Dedifferentiated amniotic fluid mesenchymal stem cell (primary cell): ENCODE results near the gene SH2D6.
"Not testable (repeated sequence)": the region's sequence is repeated elsewhere in the genome, so short reads cannot be mapped to it uniquely, and the experiment has no call there.

Experiments
- DNase-seq: peaks from one replicate; pipeline ENCODE4 v3.0.0-alpha.2; 2016; ENCODE audit errors: extremely low spot score

The SH2D6 gene

GRCh38 chr2:85398426-85399182 lies 19.9 kb upstream of the SH2D6 start:
- DNase-seq: no peak

GRCh38 chr2:85399183-85399455 lies 19.4 kb upstream of the SH2D6 start:
- no peak for DNase-seq

GRCh38 chr2:85400023-85400422 lies 18.5 kb upstream of the SH2D6 start:
- DNase-seq: no peak

GRCh38 chr2:85400541-85401463 lies 17.7 kb upstream of the SH2D6 start:
- no peak for DNase-seq

- no peak for DNase-seq
Observed at GRCh38 chr2:85401464-85401805, 17.1 kb upstream of the SH2D6 start.

- no peak for DNase-seq
Observed at GRCh38 chr2:85401844-85402243, 16.7 kb upstream of the SH2D6 start.

- no peak for DNase-seq
Observed at GRCh38 chr2:85405201-85406059, 13.1 kb upstream of the SH2D6 start.

- no peak for DNase-seq
Observed at GRCh38 chr2:85409845-85410583, 8.5 kb upstream of the SH2D6 start, which contains the start of gene CAPG. CAPG (minus strand) TSS chr2:85410366; CDS start chr2:85402145, 8,221 bp downstream.

- no peak for DNase-seq
Observed at GRCh38 chr2:85410584-85411404, 7.7 kb upstream of the SH2D6 start.

GRCh38 chr2:85411405-85411748 lies 7.1 kb upstream of the SH2D6 start:
- no peak for DNase-seq

- peak; percentile 48 for DNase-seq
Observed at GRCh38 chr2:85413592-85414420, 4.7 kb upstream of the SH2D6 start.

GRCh38 chr2:85414421-85414759 lies 4.1 kb upstream of the SH2D6 start:
- DNase-seq: not testable (repeated sequence)

- no peak for DNase-seq
Observed at GRCh38 chr2:85414761-85415553, 3.6 kb upstream of the SH2D6 start.

- DNase-seq: no peak
Observed at GRCh38 chr2:85415980-85416650, 2.4 kb upstream of the SH2D6 start.

GRCh38 chr2:85419009-85419675 lies 628 bp downstream of the SH2D6 start:
- no peak for DNase-seq

GRCh38 chr2:85420536-85421259 lies 2.2 kb downstream of the SH2D6 start:
- peak; percentile 41 for DNase-seq
